Esophagus muscularis mucosa (tissue), 4 donors: ENCODE measurements around the gene SMIM24. TPM values are rescaled to one million over a fixed set of nuclear protein-coding genes. Genes with fewer than 3 reads are reported as not detected.

Source experiments
- DNase-seq: peaks from one replicate; pipeline ENCODE4 v3.0.0-alpha.2; 2017; ENCODE audit errors: extremely low spot score
- H3K27ac ChIP-seq, 4 donors: fragments of 200-600 bp; sonication (generic); replicated peaks in 1 of 4; 1 replicate in 3 of 4; 2 replicates in 1 of 4; pipeline ENCODE4 v1.5.1; 2016 to 2019; ENCODE audit warnings: mild to moderate bottlenecking in 1 of 4
- H3K27me3 ChIP-seq, 4 donors: fragments of 200-600 bp; sonication (generic); one replicate each; pipeline versions ENCODE4 v1.5.1 to v1.6.0; 2016 to 2019
- H3K36me3 ChIP-seq, 4 donors: fragments of 200-600 bp; sonication (generic); one replicate each; pipeline ENCODE4 v1.5.1; 2016 to 2019
- H3K4me1 ChIP-seq, 4 donors: fragments of 200-600 bp; sonication (generic); one replicate each; pipeline ENCODE4 v1.5.1; 2016 to 2019
- H3K4me3 ChIP-seq, 4 donors: fragments of 200-600 bp; sonication (generic); 1 replicate in 2 of 4; 2 replicates in 2 of 4; pipeline ENCODE4 v1.5.1; 2016 to 2019; ENCODE audit warnings: mild to moderate bottlenecking in 4 of 4, moderate library complexity in 1 of 4
- H3K9me3 ChIP-seq, 4 donors: fragments of 200-600 bp; sonication (generic); 1 replicate in 3 of 4; 2 replicates in 1 of 4; pipeline ENCODE4 v1.5.1; 2016 to 2019
- EP300 ChIP-seq: sonication (generic); formaldehyde crosslinking; IDR thresholded peaks from one replicate; pipeline ENCODE4 v1.6.1; 2017; ENCODE audit warnings: antibody characterized with exemption
- POLR2A ChIP-seq: fragments of 450-650 bp; IDR thresholded peaks from one replicate; pipeline ENCODE4 v1.6.1; 2017; ENCODE audit warnings: antibody characterized with exemption, moderate library complexity, mild to moderate bottlenecking, low read depth
- POLR2AphosphoS5 ChIP-seq, 2 donors: sonication (generic); formaldehyde crosslinking; IDR thresholded peaks; one replicate each; pipeline ENCODE4 v1.6.1; 2017; ENCODE audit warnings: antibody characterized with exemption in 2 of 2
- WGBS: methylation state at CpG from one replicate; pipeline ENCODE4 v1.1.5; 2018; 5-methylcytosine and 5-hydroxymethylcytosine counted together
- intact Hi-C: fragments of 100-400 bp; cut with DNase I; formaldehyde crosslinking; loops from one replicate; pipeline ENCODE4 v1.15.1; 2023
- total RNA-seq, 4 donors: library from RNA; depleted of rRNA; stranded (reverse); fragments of >200 nt; gene quantifications; one replicate each; pipeline versions ENCODE4 v1.1.0 to v1.2.1, GENCODE V29; 2016
- TF ChIP-seq, protein P1 (sequence below), 3 experiments: fragments of 200-600 bp in 2 of 3; fragments of 450-650 bp in 1 of 3; sonication (generic) in 2 of 3; IDR thresholded peaks; one replicate each; pipeline ENCODE4 v1.5.1; 2017 to 2019; ENCODE audit warnings: antibody characterized with exemption in 3 of 3, mild to moderate bottlenecking in 2 of 3, moderate library complexity in 1 of 3

Gene SMIM24
- total RNA-seq, 4 donors from 2014 or later: not detected

DNA sequence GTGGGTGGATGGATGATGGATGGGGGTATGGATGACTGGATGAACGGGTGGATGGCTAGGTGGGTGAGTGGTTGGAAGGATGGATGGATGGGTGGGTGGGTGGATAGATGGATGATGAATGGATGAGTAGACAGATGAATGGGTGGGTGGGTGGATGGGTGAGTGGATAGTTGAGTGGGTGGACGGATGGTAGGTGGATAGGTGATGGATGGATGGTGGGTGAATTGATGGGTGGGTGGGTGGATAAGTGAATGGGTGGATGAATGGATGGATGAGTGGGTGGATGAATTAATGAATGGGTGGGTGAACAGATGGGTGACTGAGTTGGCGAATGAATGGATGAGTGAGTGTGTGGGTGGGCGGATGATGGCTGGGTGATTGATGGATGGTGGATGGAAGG is 4.9 kb downstream of the SMIM24 start:
- no peak overlapping the region for H3K27ac ChIP-seq
- H3K4me3 ChIP-seq: no peak overlapping the region
- H3K4me1 ChIP-seq: peaks cover 0 to 49% (median 20%) of the 10 kb centered on the region in 4 donors
- no peak for DNase-seq
- 88% methylated on average over 4 of the region's 4 CpGs for WGBS
- no peaks in the 10 kb centered on the region for H3K36me3 ChIP-seq
- intact Hi-C loops: loop anchor here (2.0 kb wide), 1 partner anchor 171 kb away; no protein-coding TSS in a partner anchor
- H3K9me3 ChIP-seq: no peaks in the 10 kb centered on the region
- TF ChIP-seq POLR2A: no peak
- no peak for TF ChIP-seq EP300
- TF ChIP-seq POLR2AphosphoS5 (IDR thresholded peaks at IDR 0.05): no peak
- TF ChIP-seq, protein P1, sequence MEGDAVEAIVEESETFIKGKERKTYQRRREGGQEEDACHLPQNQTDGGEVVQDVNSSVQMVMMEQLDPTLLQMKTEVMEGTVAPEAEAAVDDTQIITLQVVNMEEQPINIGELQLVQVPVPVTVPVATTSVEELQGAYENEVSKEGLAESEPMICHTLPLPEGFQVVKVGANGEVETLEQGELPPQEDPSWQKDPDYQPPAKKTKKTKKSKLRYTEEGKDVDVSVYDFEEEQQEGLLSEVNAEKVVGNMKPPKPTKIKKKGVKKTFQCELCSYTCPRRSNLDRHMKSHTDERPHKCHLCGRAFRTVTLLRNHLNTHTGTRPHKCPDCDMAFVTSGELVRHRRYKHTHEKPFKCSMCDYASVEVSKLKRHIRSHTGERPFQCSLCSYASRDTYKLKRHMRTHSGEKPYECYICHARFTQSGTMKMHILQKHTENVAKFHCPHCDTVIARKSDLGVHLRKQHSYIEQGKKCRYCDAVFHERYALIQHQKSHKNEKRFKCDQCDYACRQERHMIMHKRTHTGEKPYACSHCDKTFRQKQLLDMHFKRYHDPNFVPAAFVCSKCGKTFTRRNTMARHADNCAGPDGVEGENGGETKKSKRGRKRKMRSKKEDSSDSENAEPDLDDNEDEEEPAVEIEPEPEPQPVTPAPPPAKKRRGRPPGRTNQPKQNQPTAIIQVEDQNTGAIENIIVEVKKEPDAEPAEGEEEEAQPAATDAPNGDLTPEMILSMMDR (IDR thresholded peaks at IDR 0.05): no peak
- peaks cover 0 to 38% (median 9%) of the 10 kb centered on the region in 4 donors for H3K27me3 ChIP-seq

DNA sequence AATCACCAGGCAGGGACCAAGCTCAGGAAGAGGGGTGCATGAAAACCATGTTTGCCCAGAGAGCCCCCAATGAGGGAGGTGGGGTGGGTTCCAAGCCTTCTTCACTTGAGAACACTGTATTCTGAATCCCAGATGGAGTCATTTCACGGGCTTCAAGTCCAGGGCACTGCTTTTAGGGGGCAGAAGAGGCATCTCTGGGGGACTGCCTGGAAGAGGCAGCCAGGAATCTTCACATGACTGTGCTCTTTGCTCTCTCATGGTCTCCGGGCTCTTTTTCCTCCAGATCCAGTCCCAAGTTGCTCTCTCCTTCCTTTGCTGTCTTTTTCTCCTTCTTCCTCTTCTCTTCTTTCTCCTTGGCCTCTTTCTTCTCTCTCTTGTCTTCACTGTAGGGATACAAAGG is 5.7 kb downstream of the SMIM24 start:
- Histone ChIP-seq H3K36me3 (no peaks in the 10 kb centered on the region), H3K4me3 (no peak overlapping the region), H3K27ac (no peak overlapping the region), H3K4me1 (peaks cover 0 to 48% (median 23%) of the 10 kb centered on the region in 4 donors), H3K27me3 (peaks cover 0 to 29% (median 2%) of the 10 kb centered on the region in 4 donors), H3K9me3 (no peaks in the 10 kb centered on the region)
- TF ChIP-seq POLR2AphosphoS5 (IDR thresholded peaks at IDR 0.05): no peak
- TF ChIP-seq, protein P1 (IDR thresholded peaks at IDR 0.05): no peak
- no peak for TF ChIP-seq EP300
- TF ChIP-seq POLR2A: no peak
- DNase-seq: no peak
- intact Hi-C loops: loop anchor here (2.0 kb wide), 1 partner anchor 170 kb away; no protein-coding TSS in a partner anchor
- 79% methylated on average over 2 of the region's 2 CpGs for WGBS

DNA sequence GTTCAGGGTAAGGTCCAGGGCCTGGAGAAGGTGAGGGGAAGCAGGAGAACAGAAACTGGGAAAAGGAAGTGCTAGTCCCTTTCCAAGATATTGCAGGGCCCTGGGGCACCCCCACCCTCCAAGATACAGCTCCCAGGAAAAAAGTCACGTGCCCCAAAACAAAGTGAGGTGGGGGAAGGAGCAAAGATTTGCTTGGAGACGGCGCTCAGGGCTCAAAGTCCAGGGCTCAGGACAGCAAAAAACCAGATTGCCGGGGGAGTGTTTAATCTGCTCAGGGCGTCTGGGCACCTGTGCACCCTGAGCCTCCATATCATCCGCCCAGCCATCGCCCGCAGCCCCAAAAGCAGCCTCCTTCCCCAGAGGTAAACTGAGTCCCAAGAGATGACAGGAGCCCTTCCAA is 6.3 kb downstream of the SMIM24 start:
- TF ChIP-seq POLR2A (no peak), POLR2AphosphoS5 (IDR thresholded peaks at IDR 0.05) (no peak), EP300 (no peak)
- TF ChIP-seq, protein P1 (IDR thresholded peaks at IDR 0.05): no peak
- 79% methylated on average over 8 of the region's 8 CpGs for WGBS
- H3K4me3 ChIP-seq: no peak overlapping the region
- no peaks in the 10 kb centered on the region for H3K9me3 ChIP-seq
- H3K4me1 ChIP-seq: peaks cover 0 to 48% (median 29%) of the 10 kb centered on the region in 4 donors
- no peaks in the 10 kb centered on the region for H3K36me3 ChIP-seq
- H3K27ac ChIP-seq: no peak overlapping the region
- peaks cover 0 to 23% (median 2%) of the 10 kb centered on the region in 4 donors for H3K27me3 ChIP-seq
- intact Hi-C loops: loop anchor here (2.0 kb wide), 1 partner anchor 169 kb away; no protein-coding TSS in a partner anchor
- no peak for DNase-seq

DNA sequence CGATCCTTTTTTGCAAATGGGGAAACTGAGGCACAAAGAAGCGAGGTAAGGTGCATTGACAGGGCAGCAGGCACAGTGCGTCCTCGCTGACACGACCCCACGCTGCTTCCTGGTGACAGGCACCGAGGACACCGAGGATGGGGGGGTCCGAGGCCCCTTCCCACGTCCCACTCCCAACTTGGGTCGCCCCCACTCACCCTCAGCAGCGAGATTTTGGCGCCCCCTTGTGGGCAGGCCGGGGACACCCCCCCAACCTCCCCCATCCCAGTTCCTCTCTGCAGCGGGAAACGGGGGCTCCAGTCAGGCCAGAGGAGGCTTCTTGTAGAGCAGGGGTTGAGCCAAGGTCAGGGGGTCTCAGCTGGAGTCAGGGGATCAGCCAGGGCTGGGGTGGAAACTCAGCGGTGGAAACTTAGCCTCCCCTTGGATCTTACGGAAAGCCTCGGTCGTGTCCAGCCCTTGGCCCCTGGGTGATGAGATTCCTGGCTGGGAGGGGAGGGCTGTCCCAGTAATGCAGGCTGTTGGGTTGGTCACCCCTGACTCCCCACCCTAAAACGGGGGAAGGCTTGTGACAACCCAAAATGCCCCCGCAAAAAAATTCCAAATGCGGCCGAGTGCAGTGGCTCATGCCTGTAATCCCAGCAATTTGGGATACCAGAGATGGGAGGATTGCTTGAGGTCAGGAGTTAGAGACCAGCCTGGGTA is 8.2 kb downstream of the SMIM24 start:
- Histone ChIP-seq H3K36me3 (no peaks in the 10 kb centered on the region), H3K4me3 (no peak overlapping the region), H3K27me3 (peaks cover 0 to 19% (median 2%) of the 10 kb centered on the region in 4 donors), H3K27ac (peak overlapping the region in 1 of 4 donors; percentile 33), H3K9me3 (no peaks in the 10 kb centered on the region), H3K4me1 (peaks cover 14 to 58% (median 46%) of the 10 kb centered on the region in 4 donors)
- 29% methylated on average over 23 of the region's 24 CpGs for WGBS
- DNase-seq: no peak
- intact Hi-C loops: loop anchor here (1.0 kb wide), 1 partner anchor 146 kb away; no protein-coding TSS in a partner anchor
- TF ChIP-seq, protein P1 (IDR thresholded peaks at IDR 0.05): peak; percentile 91 to 96 (median 94)
- TF ChIP-seq EP300 (no peak), POLR2A (no peak), POLR2AphosphoS5 (IDR thresholded peaks at IDR 0.05) (peak in 1 of 2 donors; percentile 42)
